Naive thymus-derived CD4-positive, alpha-beta T cell (primary cell): Measurements from ENCODE around the gene BTN1A1. TPM values are rescaled to one million over a fixed set of nuclear protein-coding genes. Genes with fewer than 3 reads are reported as not detected.

Experiments
- ATAC-seq: fragments of 150-1000 bp; cut with Tn5 transposase; 2 replicates; pipeline ENCODE4 v1.10.0; 2021; ENCODE audit warnings: mild to moderate bottlenecking, moderate library complexity
- CTCF ChIA-PET: fragments of 350-600 bp; sonication (Branson Sonifier 250); formaldehyde crosslinking; loops from one replicate; lab custom pipeline; 2021; ENCODE audit warnings: antibody characterized with exemption; lab: Charles Lee
- POLR2A ChIA-PET: fragments of 350-600 bp; sonication (Branson Sonifier 250); formaldehyde crosslinking; loops from one replicate; lab custom pipeline; 2021; ENCODE audit warnings: antibody characterized with exemption, inconsistent platforms; lab: Charles Lee
- DNase-seq, 9 donors: peaks; one replicate each; pipeline versions ENCODE4 v3.0.0 to v3.0.0-alpha.2; 2020 to 2022; ENCODE audit warnings: mixed read lengths in 1 of 9
- H3K27ac ChIP-seq: one replicate; pipeline ENCODE4 v1.7.0; 2013; ENCODE audit warnings: mild to moderate bottlenecking, low read depth, low read length, moderate library complexity
- H3K27me3 ChIP-seq, 2 donors: one replicate each; pipeline ENCODE4 v1.7.0; 2013; ENCODE audit warnings: low read length in 2 of 2, mild to moderate bottlenecking in 2 of 2, moderate library complexity in 2 of 2; ENCODE audit not compliant: control insufficient read depth in 2 of 2, insufficient read depth in 2 of 2
- H3K36me3 ChIP-seq, 3 experiments: 1 replicate in 2 of 3; 2 replicates in 1 of 3; pipeline ENCODE4 v1.7.0; 2013; ENCODE audit warnings: low read length in 3 of 3, mild to moderate bottlenecking in 3 of 3, moderate library complexity in 1 of 3; ENCODE audit not compliant: insufficient read depth in 3 of 3, control insufficient read depth in 2 of 3
- H3K4me1 ChIP-seq, 2 donors: one replicate each; pipeline ENCODE4 v1.7.0; 2013; ENCODE audit warnings: low read length in 2 of 2, mild to moderate bottlenecking in 2 of 2, moderate library complexity in 1 of 2; ENCODE audit not compliant: control insufficient read depth in 2 of 2, insufficient read depth in 2 of 2
- H3K4me3 ChIP-seq: 2 replicates; pipeline ENCODE4 v1.7.0; 2013; ENCODE audit warnings: mild to moderate bottlenecking, low read length
- H3K9me3 ChIP-seq, 3 experiments: 1 replicate in 2 of 3; 2 replicates in 1 of 3; pipeline ENCODE4 v1.7.0; 2013; ENCODE audit warnings: low read length in 3 of 3; ENCODE audit not compliant: control insufficient read depth in 2 of 3
- H3K27ac Mint-ChIP-seq, 9 donors: one replicate each; pipeline ENCODE4 v1.8.0; 2020 to 2022; ENCODE audit warnings: mixed read lengths in 9 of 9, mild to moderate bottlenecking in 8 of 9, moderate library complexity in 5 of 9, inconsistent platforms in 2 of 9
- H3K27me3 Mint-ChIP-seq, 5 donors: one replicate each; pipeline ENCODE4 v1.8.0; 2021 to 2022; ENCODE audit warnings: mixed read lengths in 5 of 5, mild to moderate bottlenecking in 1 of 5
- H3K36me3 Mint-ChIP-seq, 5 donors: one replicate each; pipeline ENCODE4 v1.8.0; 2020 to 2022; ENCODE audit warnings: mixed read lengths in 5 of 5, mild to moderate bottlenecking in 3 of 5, inconsistent platforms in 1 of 5
- H3K4me1 Mint-ChIP-seq, 7 donors: one replicate each; pipeline ENCODE4 v1.8.0; 2020 to 2022; ENCODE audit warnings: mixed read lengths in 7 of 7, mild to moderate bottlenecking in 3 of 7, inconsistent platforms in 1 of 7
- H3K4me3 Mint-ChIP-seq, 10 donors: one replicate each; pipeline ENCODE4 v1.8.0; 2020 to 2022; ENCODE audit warnings: mild to moderate bottlenecking in 10 of 10, mixed read lengths in 10 of 10, moderate library complexity in 6 of 10, inconsistent platforms in 2 of 10
- H3K9me3 Mint-ChIP-seq, 11 donors: one replicate each; pipeline ENCODE4 v1.8.0; 2020 to 2022; ENCODE audit warnings: mixed read lengths in 11 of 11, mild to moderate bottlenecking in 4 of 11, inconsistent platforms in 1 of 11, moderate library complexity in 1 of 11
- intact Hi-C, 2 donors: fragments of 100-400 bp; cut with micrococcal nuclease; formaldehyde crosslinking; loops; one replicate each; pipeline ENCODE4 v1.15.1; 2023
- polyA plus RNA-seq, 2 donors: library from polyadenylated mRNA; unstranded; fragments of 300-500 nt; fragmentation: Illumina TruSeq; gene quantifications; one replicate each; pipeline ENCODE4 v1.2.3, GENCODE V29; 2021
- total RNA-seq, 6 experiments: library from RNA in 5 of 6; stranded (reverse) in 5 of 6; gene quantifications; 1 replicate in 5 of 6; 2 replicates in 1 of 6; pipeline ENCODE4 v1.2.3 and lab custom pipeline; 2021 to 2026

The BTN1A1 gene
- total and polyA plus RNA-seq, 7 experiments from 2014 or later = not detected

GRCh38 chr6:26495281-26495680 is 4.8 kb upstream of the BTN1A1 start:
- no peak overlapping the region for H3K4me3 Mint-ChIP-seq
- ATAC-seq (no peak), DNase-seq (no peak)
- no peaks in the 10 kb centered on the region for H3K27me3 ChIP-seq
- H3K4me1 Mint-ChIP-seq = peaks cover 3 to 25% (median 5%) of the 10 kb centered on the region in 7 donors
- no peak overlapping the region for H3K27ac ChIP-seq
- H3K9me3 Mint-ChIP-seq = no peaks in the 10 kb centered on the region
- ChIA-PET CTCF (no interaction called here), POLR2A (interaction anchor here (1.0 to 1.4 kb wide), 2 partner anchors 11 kb away, joined by 3 to 6 read pairs; no protein-coding TSS in a partner anchor)
- peak overlapping the region in 1 of 9 donors; percentile 38 for H3K27ac Mint-ChIP-seq
- no peaks in the 10 kb centered on the region for H3K36me3 ChIP-seq
- H3K27me3 Mint-ChIP-seq = peaks cover 0 to 7% (median under 1%) of the 10 kb centered on the region in 5 donors
- intact Hi-C loops = no loop called here
- peaks cover 0 to 4% (median 0%) of the 10 kb centered on the region in 5 donors for H3K36me3 Mint-ChIP-seq
- H3K4me1 ChIP-seq = no peaks in the 10 kb centered on the region
- no peaks in the 10 kb centered on the region for H3K9me3 ChIP-seq
- H3K4me3 ChIP-seq = no peak overlapping the region

- ChIA-PET CTCF (no interaction called here), POLR2A (interaction anchor here (1.4 kb wide), 1 partner anchor 13 kb away, joined by 3 read pairs; no protein-coding TSS in a partner anchor)
- H3K27ac Mint-ChIP-seq = no peak overlapping the region
- peaks cover 7 to 8% of the 10 kb centered on the region in 2 donors for H3K27me3 ChIP-seq
- peaks cover 0 to 4% (median 0%) of the 10 kb centered on the region in 5 donors for H3K36me3 Mint-ChIP-seq
- H3K4me3 ChIP-seq = no peak overlapping the region
- ATAC-seq = no peak
- H3K36me3 ChIP-seq = no peaks in the 10 kb centered on the region
- H3K4me1 ChIP-seq = peaks cover 10% of the 10 kb centered on the region in 2 donors
- no peak for DNase-seq
- H3K9me3 Mint-ChIP-seq = no peaks in the 10 kb centered on the region
- no peak overlapping the region for H3K4me3 Mint-ChIP-seq
- peaks cover 10 to 41% (median 20%) of the 10 kb centered on the region in 7 donors for H3K4me1 Mint-ChIP-seq
- no peaks in the 10 kb centered on the region for H3K9me3 ChIP-seq
- H3K27ac ChIP-seq = no peak overlapping the region
- intact Hi-C loops = no loop called here
- H3K27me3 Mint-ChIP-seq = peaks cover 0 to 27% (median 15%) of the 10 kb centered on the region in 5 donors
These were observed 2.5 kb upstream of the BTN1A1 start for GRCh38 chr6:26497610-26498009.

GRCh38 chr6:26501482-26501986 is 1.4 kb downstream of the BTN1A1 start:
- Mint-ChIP-seq H3K4me3 (peak overlapping the region; percentile 63 to 87 (median 84)), H3K27me3 (peaks cover 11 to 48% (median 27%) of the 10 kb centered on the region in 5 donors), H3K9me3 (peaks cover 0 to 2% (median 0%) of the 10 kb centered on the region in 11 donors), H3K36me3 (peaks cover 0 to 4% (median 0%) of the 10 kb centered on the region in 5 donors), H3K4me1 (peaks cover 10 to 22% (median 17%) of the 10 kb centered on the region in 7 donors), H3K27ac (peak overlapping the region in 7 of 9 donors; percentile 5 to 41 (median 25))
- ChIA-PET CTCF (interaction anchor here (1.3 kb wide), 1 partner anchor 161 kb away, joined by 3 read pairs; no protein-coding TSS in a partner anchor), POLR2A (interaction anchor here (0.6 to 2.3 kb wide), 8 partner anchors 25 to 63 kb away, joined by 3 to 18 read pairs (median 4); no protein-coding TSS in a partner anchor)
- H3K27me3 ChIP-seq = peaks cover 13 to 15% of the 10 kb centered on the region in 2 donors
- H3K4me3 ChIP-seq = peak overlapping the region; percentile 51
- ATAC-seq (peak; percentile 79), DNase-seq (peak in 8 of 9 donors; percentile 25 to 39 (median 33))
- no peak overlapping the region for H3K27ac ChIP-seq
- no peaks in the 10 kb centered on the region for H3K36me3 ChIP-seq
- intact Hi-C loops = loop anchor here in 1 of 2 donors (1.0 to 2.0 kb wide), 3 partner anchors 20 to 43 kb away; no protein-coding TSS in a partner anchor
- H3K9me3 ChIP-seq = no peaks in the 10 kb centered on the region
- peaks cover 10% of the 10 kb centered on the region in 2 donors for H3K4me1 ChIP-seq

GRCh38 chr6:26502165-26502564 is 2.1 kb downstream of the BTN1A1 start:
- ATAC-seq (no peak), DNase-seq (peak in 1 of 9 donors; percentile 3)
- H3K4me3 Mint-ChIP-seq = peak overlapping the region; percentile 63 to 87 (median 84)
- no peaks in the 10 kb centered on the region for H3K36me3 ChIP-seq
- H3K9me3 ChIP-seq = no peaks in the 10 kb centered on the region
- ChIA-PET POLR2A (interaction anchor here (0.9 to 2.3 kb wide), 6 partner anchors 24 to 48 kb away, joined by 3 to 18 read pairs (median 4); no protein-coding TSS in a partner anchor), CTCF (interaction anchor here (0.7 to 1.3 kb wide), 2 partner anchors 52 to 162 kb away, joined by 3 read pairs; no protein-coding TSS in a partner anchor)
- H3K36me3 Mint-ChIP-seq = peaks cover 0 to 3% (median 0%) of the 10 kb centered on the region in 5 donors
- H3K4me1 ChIP-seq = peaks cover 10% of the 10 kb centered on the region in 2 donors
- H3K27ac ChIP-seq = no peak overlapping the region
- peaks cover 11 to 50% (median 28%) of the 10 kb centered on the region in 5 donors for H3K27me3 Mint-ChIP-seq
- peaks cover 0 to 2% (median 0%) of the 10 kb centered on the region in 11 donors for H3K9me3 Mint-ChIP-seq
- intact Hi-C loops = no loop called here
- peak overlapping the region; percentile 51 for H3K4me3 ChIP-seq
- peaks cover 13 to 15% of the 10 kb centered on the region in 2 donors for H3K27me3 ChIP-seq
- peak overlapping the region in 3 of 9 donors; percentile 11 to 41 (median 36) for H3K27ac Mint-ChIP-seq
- H3K4me1 Mint-ChIP-seq = peaks cover 10 to 22% (median 15%) of the 10 kb centered on the region in 7 donors

- Mint-ChIP-seq H3K9me3 (peaks cover 0 to 2% (median 0%) of the 10 kb centered on the region in 11 donors), H3K36me3 (peaks cover 0 to 1% (median 0%) of the 10 kb centered on the region in 5 donors), H3K4me1 (peaks cover 10 to 22% (median 14%) of the 10 kb centered on the region in 7 donors), H3K27me3 (peaks cover 11 to 50% (median 28%) of the 10 kb centered on the region in 5 donors), H3K27ac (no peak overlapping the region), H3K4me3 (no peak overlapping the region)
- H3K36me3 ChIP-seq = no peaks in the 10 kb centered on the region
- H3K27ac ChIP-seq = no peak overlapping the region
- DNase-seq (no peak), ATAC-seq (no peak)
- peaks cover 13 to 15% of the 10 kb centered on the region in 2 donors for H3K27me3 ChIP-seq
- ChIA-PET CTCF (interaction anchor here (0.7 to 1.3 kb wide), 3 partner anchors 52 to 162 kb away, joined by 3 read pairs; no protein-coding TSS in a partner anchor), POLR2A (interaction anchor here (1.0 to 2.3 kb wide), 3 partner anchors 28 to 43 kb away, joined by 4 to 18 read pairs (median 8); no protein-coding TSS in a partner anchor)
- H3K4me1 ChIP-seq = peaks cover 10% of the 10 kb centered on the region in 2 donors
- H3K9me3 ChIP-seq = no peaks in the 10 kb centered on the region
- no peak overlapping the region for H3K4me3 ChIP-seq
- intact Hi-C loops = no loop called here
These were observed 2.5 kb downstream of the BTN1A1 start for GRCh38 chr6:26502626-26503025.

GRCh38 chr6:26507658-26508057 is 7.6 kb downstream of the BTN1A1 start:
- H3K36me3 ChIP-seq = no peaks in the 10 kb centered on the region
- intact Hi-C loops = no loop called here
- no peak overlapping the region for H3K4me3 ChIP-seq
- DNase-seq (no peak), ATAC-seq (no peak)
- H3K9me3 ChIP-seq = no peaks in the 10 kb centered on the region
- Mint-ChIP-seq H3K27ac (no peak overlapping the region), H3K36me3 (no peaks in the 10 kb centered on the region), H3K9me3 (peaks cover 0 to 2% (median 0%) of the 10 kb centered on the region in 11 donors), H3K4me1 (peaks cover 0 to 1% (median 0%) of the 10 kb centered on the region in 7 donors), H3K4me3 (no peak overlapping the region), H3K27me3 (peaks cover 8 to 33% (median 11%) of the 10 kb centered on the region in 5 donors)
- ChIA-PET POLR2A (no interaction called here), CTCF (no interaction called here)
- H3K4me1 ChIP-seq = no peaks in the 10 kb centered on the region
- H3K27ac ChIP-seq = no peak overlapping the region
- H3K27me3 ChIP-seq = peaks cover 6 to 9% of the 10 kb centered on the region in 2 donors
